Measurements from ENCODE around the gene CHST12. TPM values are rescaled to one million over a fixed set of nuclear protein-coding genes. Genes with fewer than 3 reads are reported as not detected.

Gene CHST12
- total RNA-seq, 1 experiment from 2014 or later: 18.3 TPM

DNA sequence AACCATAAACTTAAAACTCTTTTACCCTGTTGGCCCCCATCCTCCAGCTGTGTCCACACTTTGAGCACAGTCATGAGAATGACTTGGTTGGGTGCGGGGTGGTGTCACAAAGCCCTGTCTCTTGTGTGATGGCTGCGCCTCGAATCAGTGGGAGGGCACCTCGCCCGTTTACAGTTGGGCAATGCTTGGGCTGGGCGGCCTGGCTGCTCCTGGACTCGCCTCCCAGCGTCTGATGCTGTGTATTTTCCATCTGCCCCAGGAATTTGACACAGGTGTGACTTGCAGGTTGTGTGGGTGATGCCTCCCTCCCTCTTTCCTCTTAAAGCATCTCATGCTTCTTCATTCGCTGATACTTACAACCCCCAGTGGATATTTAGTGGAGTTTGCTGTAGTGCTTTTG is 33.7 kb downstream of the CHST12 start:
- DNase-seq (ENCODE audit: low spot score) (no peak), ATAC-seq (no peak)
- POLR2A ChIA-PET: no interaction called here
- no peaks in the 10 kb centered on the region for H3K4me1 Mint-ChIP-seq
- H3K27me3 Mint-ChIP-seq (ENCODE audit: low read depth): no peaks in the 10 kb centered on the region
- TF ChIP-seq, protein P1, sequence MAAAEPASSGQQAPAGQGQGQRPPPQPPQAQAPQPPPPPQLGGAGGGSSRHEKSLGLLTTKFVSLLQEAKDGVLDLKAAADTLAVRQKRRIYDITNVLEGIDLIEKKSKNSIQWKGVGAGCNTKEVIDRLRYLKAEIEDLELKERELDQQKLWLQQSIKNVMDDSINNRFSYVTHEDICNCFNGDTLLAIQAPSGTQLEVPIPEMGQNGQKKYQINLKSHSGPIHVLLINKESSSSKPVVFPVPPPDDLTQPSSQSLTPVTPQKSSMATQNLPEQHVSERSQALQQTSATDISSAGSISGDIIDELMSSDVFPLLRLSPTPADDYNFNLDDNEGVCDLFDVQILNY (CRISPR knock-in tag; IDR thresholded peaks at IDR 0.05): no peak
- TF ChIP-seq, protein P2, sequence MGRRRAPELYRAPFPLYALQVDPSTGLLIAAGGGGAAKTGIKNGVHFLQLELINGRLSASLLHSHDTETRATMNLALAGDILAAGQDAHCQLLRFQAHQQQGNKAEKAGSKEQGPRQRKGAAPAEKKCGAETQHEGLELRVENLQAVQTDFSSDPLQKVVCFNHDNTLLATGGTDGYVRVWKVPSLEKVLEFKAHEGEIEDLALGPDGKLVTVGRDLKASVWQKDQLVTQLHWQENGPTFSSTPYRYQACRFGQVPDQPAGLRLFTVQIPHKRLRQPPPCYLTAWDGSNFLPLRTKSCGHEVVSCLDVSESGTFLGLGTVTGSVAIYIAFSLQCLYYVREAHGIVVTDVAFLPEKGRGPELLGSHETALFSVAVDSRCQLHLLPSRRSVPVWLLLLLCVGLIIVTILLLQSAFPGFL (CRISPR knock-in tag; IDR thresholded peaks at IDR 0.05; ENCODE audit: borderline replicate concordance): no peak
- TF ChIP-seq ATF1 (CRISPR knock-in tag; IDR thresholded peaks at IDR 0.05) (no peak), SOX15 (CRISPR knock-in tag; IDR thresholded peaks at IDR 0.05) (no peak), ZNF416 (CRISPR knock-in tag; IDR thresholded peaks at IDR 0.05) (no peak), IRF2 (CRISPR knock-in tag; IDR thresholded peaks at IDR 0.05; ENCODE audit: borderline replicate concordance, low read depth) (no peak), OVOL2 (CRISPR knock-in tag; IDR thresholded peaks at IDR 0.05; ENCODE audit: borderline replicate concordance) (no peak)
- TF ChIP-seq, protein P3, sequence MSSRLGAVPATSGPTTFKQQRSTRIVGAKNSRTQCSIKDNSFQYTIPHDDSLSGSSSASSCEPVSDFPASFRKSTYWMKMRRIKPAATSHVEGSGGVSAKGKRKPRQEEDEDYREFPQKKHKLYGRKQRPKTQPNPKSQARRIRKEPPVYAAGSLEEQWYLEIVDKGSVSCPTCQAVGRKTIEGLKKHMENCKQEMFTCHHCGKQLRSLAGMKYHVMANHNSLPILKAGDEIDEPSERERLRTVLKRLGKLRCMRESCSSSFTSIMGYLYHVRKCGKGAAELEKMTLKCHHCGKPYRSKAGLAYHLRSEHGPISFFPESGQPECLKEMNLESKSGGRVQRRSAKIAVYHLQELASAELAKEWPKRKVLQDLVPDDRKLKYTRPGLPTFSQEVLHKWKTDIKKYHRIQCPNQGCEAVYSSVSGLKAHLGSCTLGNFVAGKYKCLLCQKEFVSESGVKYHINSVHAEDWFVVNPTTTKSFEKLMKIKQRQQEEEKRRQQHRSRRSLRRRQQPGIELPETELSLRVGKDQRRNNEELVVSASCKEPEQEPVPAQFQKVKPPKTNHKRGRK (CRISPR knock-in tag; IDR thresholded peaks at IDR 0.05; ENCODE audit: borderline replicate concordance): no peak
- TF ChIP-seq, protein P4, sequence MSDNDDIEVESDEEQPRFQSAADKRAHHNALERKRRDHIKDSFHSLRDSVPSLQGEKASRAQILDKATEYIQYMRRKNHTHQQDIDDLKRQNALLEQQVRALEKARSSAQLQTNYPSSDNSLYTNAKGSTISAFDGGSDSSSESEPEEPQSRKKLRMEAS (CRISPR knock-in tag; IDR thresholded peaks at IDR 0.05): no peak
- TF ChIP-seq, protein P5, sequence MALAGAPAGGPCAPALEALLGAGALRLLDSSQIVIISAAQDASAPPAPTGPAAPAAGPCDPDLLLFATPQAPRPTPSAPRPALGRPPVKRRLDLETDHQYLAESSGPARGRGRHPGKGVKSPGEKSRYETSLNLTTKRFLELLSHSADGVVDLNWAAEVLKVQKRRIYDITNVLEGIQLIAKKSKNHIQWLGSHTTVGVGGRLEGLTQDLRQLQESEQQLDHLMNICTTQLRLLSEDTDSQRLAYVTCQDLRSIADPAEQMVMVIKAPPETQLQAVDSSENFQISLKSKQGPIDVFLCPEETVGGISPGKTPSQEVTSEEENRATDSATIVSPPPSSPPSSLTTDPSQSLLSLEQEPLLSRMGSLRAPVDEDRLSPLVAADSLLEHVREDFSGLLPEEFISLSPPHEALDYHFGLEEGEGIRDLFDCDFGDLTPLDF (CRISPR knock-in tag; IDR thresholded peaks at IDR 0.05): no peak
- TF ChIP-seq, protein P6, sequence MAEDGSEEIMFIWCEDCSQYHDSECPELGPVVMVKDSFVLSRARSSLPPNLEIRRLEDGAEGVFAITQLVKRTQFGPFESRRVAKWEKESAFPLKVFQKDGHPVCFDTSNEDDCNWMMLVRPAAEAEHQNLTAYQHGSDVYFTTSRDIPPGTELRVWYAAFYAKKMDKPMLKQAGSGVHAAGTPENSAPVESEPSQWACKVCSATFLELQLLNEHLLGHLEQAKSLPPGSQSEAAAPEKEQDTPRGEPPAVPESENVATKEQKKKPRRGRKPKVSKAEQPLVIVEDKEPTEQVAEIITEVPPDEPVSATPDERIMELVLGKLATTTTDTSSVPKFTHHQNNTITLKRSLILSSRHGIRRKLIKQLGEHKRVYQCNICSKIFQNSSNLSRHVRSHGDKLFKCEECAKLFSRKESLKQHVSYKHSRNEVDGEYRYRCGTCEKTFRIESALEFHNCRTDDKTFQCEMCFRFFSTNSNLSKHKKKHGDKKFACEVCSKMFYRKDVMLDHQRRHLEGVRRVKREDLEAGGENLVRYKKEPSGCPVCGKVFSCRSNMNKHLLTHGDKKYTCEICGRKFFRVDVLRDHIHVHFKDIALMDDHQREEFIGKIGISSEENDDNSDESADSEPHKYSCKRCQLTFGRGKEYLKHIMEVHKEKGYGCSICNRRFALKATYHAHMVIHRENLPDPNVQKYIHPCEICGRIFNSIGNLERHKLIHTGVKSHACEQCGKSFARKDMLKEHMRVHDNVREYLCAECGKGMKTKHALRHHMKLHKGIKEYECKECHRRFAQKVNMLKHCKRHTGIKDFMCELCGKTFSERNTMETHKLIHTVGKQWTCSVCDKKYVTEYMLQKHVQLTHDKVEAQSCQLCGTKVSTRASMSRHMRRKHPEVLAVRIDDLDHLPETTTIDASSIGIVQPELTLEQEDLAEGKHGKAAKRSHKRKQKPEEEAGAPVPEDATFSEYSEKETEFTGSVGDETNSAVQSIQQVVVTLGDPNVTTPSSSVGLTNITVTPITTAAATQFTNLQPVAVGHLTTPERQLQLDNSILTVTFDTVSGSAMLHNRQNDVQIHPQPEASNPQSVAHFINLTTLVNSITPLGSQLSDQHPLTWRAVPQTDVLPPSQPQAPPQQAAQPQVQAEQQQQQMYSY (CRISPR knock-in tag; IDR thresholded peaks at IDR 0.05): no peak
- peaks cover 8% of the 10 kb centered on the region for H3K36me3 Mint-ChIP-seq
- no peak overlapping the region for H3K4me3 Mint-ChIP-seq
- H3K27ac Mint-ChIP-seq: no peak overlapping the region
- CTCF ChIA-PET: no interaction called here
- peaks cover 3% of the 10 kb centered on the region; the same call in 1 of the 2 replicates for H3K9me3 Mint-ChIP-seq

DNA sequence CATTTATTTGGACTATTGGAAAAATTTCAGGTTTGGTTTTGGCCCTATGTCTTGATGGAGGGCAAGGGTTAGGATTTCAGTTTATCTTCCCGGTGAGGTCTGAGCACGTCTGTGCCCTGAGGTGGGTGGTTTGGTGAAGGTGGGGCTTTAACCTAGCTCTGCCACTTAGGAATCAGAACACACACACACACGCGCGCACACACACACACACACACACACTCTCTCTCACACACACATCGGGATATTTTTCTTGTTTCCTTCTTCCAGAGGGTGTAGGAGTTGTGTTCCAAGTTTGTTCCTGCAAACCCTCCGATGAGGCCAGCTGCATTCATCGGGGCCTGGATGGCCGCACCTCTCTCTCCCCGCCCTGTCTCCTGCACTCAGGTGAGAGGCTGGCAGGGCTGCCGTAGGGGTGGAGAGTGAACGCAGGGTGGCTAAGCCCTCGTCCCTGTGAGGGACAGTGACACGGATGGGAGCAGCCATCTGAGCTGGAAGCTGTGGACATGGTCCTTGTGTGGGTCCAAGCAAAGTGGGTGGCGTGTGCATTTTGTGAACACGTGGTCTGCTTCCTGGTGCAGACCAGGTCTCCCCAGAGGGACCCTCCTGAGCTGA is 34.2 kb downstream of the CHST12 start:
- peaks cover 9% of the 10 kb centered on the region for H3K36me3 Mint-ChIP-seq
- H3K4me3 Mint-ChIP-seq: no peak overlapping the region
- ChIA-PET CTCF (interaction anchor here (1.5 to 1.6 kb wide), 2 partner anchors 13 to 31 kb away, joined by 4 to 5 read pairs; no protein-coding TSS in a partner anchor), POLR2A (interaction anchor here (0.6 kb wide), 1 partner anchor 27 kb away, joined by 3 read pairs; no protein-coding TSS in a partner anchor)
- peaks cover 3% of the 10 kb centered on the region; the same call in 1 of the 2 replicates for H3K9me3 Mint-ChIP-seq
- H3K4me1 Mint-ChIP-seq: no peaks in the 10 kb centered on the region
- DNase-seq (ENCODE audit: low spot score) (no peak), ATAC-seq (no peak)
- TF ChIP-seq GRHL2 (CRISPR knock-in tag; IDR thresholded peaks at IDR 0.05; ENCODE audit: insufficient replicate concordance, severe bottlenecking): no peak
- TF ChIP-seq, protein P7, sequence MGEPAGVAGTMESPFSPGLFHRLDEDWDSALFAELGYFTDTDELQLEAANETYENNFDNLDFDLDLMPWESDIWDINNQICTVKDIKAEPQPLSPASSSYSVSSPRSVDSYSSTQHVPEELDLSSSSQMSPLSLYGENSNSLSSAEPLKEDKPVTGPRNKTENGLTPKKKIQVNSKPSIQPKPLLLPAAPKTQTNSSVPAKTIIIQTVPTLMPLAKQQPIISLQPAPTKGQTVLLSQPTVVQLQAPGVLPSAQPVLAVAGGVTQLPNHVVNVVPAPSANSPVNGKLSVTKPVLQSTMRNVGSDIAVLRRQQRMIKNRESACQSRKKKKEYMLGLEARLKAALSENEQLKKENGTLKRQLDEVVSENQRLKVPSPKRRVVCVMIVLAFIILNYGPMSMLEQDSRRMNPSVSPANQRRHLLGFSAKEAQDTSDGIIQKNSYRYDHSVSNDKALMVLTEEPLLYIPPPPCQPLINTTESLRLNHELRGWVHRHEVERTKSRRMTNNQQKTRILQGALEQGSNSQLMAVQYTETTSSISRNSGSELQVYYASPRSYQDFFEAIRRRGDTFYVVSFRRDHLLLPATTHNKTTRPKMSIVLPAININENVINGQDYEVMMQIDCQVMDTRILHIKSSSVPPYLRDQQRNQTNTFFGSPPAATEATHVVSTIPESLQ (CRISPR knock-in tag; IDR thresholded peaks at IDR 0.05): no peak
- TF ChIP-seq JUN (CRISPR knock-in tag; IDR thresholded peaks at IDR 0.05): no peak
- no peak for TF ChIP-seq ELF4 (CRISPR knock-in tag; IDR thresholded peaks at IDR 0.05; ENCODE audit: low read depth)
- no peak for TF ChIP-seq TEAD1 (CRISPR knock-in tag; IDR thresholded peaks at IDR 0.05)
- TF ChIP-seq, protein P5 (CRISPR knock-in tag; IDR thresholded peaks at IDR 0.05): no peak
- TF ChIP-seq ZNF263 (CRISPR knock-in tag; IDR thresholded peaks at IDR 0.05; ENCODE audit: low read depth): no peak
- TF ChIP-seq, protein P8, sequence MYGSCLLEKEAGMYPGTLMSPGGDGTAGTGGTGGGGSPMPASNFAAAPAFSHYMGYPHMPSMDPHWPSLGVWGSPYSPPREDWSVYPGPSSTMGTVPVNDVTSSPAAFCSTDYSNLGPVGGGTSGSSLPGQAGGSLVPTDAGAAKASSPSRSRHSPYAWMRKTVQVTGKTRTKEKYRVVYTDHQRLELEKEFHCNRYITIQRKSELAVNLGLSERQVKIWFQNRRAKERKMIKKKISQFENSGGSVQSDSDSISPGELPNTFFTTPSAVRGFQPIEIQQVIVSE (CRISPR knock-in tag; IDR thresholded peaks at IDR 0.05; ENCODE audit: borderline replicate concordance): no peak
- TF ChIP-seq SMAD3 (CRISPR knock-in tag; IDR thresholded peaks at IDR 0.05; ENCODE audit: borderline replicate concordance): no peak
- no peak for TF ChIP-seq TP53 (CRISPR knock-in tag; IDR thresholded peaks at IDR 0.05)
- H3K27me3 Mint-ChIP-seq (ENCODE audit: low read depth): no peaks in the 10 kb centered on the region
- H3K27ac Mint-ChIP-seq: no peak overlapping the region

All from WTC11 (cell line).